HepG2 (cell line): Measurements from ENCODE around the gene PNPLA2. TPM values are rescaled to one million over a fixed set of nuclear protein-coding genes. Genes with fewer than 3 reads are reported as not detected.

ENCODE experiments used
- ESRRA ChIP-seq: sonication (generic); formaldehyde crosslinking; IDR thresholded peaks from 2 replicates; pipeline ENCODE4 v1.5.1; 2020; ENCODE audit warnings: mild to moderate bottlenecking, low read depth, missing genetic modification reagents
- GABPA ChIP-seq, 2 experiments: IDR thresholded peaks; 2 replicates each; pipeline ENCODE4 v1.6.1; 2011 to 2016; ENCODE audit warnings: low read depth in 2 of 2, low read length in 1 of 2, missing biosample characterization in 1 of 2, missing genetic modification characterization in 1 of 2
- HNRNPL ChIP-seq: fragments of 200-400 bp; formaldehyde crosslinking; IDR thresholded peaks from 2 replicates; pipeline ENCODE4 v1.6.1; 2017; ENCODE audit warnings: mild to moderate bottlenecking, low read depth, low read length
- MED8 ChIP-seq: sonication (generic); formaldehyde crosslinking; IDR thresholded peaks from 2 replicates; pipeline ENCODE4 v1.8.1; 2023; ENCODE audit warnings: mild to moderate bottlenecking, missing genetic modification reagents; ENCODE audit not compliant: insufficient replicate concordance
- MEIS1 ChIP-seq: sonication (generic); formaldehyde crosslinking; IDR thresholded peaks from 2 replicates; pipeline ENCODE4 v1.9.0; 2021; ENCODE audit warnings: mild to moderate bottlenecking, missing genetic modification reagents, moderate library complexity, borderline replicate concordance
- MIER3 ChIP-seq: IDR thresholded peaks from 2 replicates; pipeline ENCODE4 v1.6.1; 2016; ENCODE audit warnings: missing compliant biosample characterization, borderline replicate concordance
- TAF1 ChIP-seq: sonication (generic); formaldehyde crosslinking; IDR thresholded peaks from 2 replicates; pipeline ENCODE4 v1.4.0; 2020; ENCODE audit warnings: missing genetic modification reagents
- THAP7 ChIP-seq: sonication (generic); formaldehyde crosslinking; IDR thresholded peaks from 2 replicates; pipeline ENCODE4 v1.8.1; 2023; ENCODE audit warnings: mild to moderate bottlenecking, missing genetic modification reagents
- ZBTB38 ChIP-seq: sonication (generic); formaldehyde crosslinking; IDR thresholded peaks from 2 replicates; pipeline ENCODE4 v1.5.1; 2020; ENCODE audit warnings: mild to moderate bottlenecking, missing genetic modification reagents
- ZFAT ChIP-seq: sonication (generic); formaldehyde crosslinking; conservative IDR thresholded peaks from 2 replicates; pipeline ENCODE4 v1.8.1; 2023; ENCODE audit warnings: missing genetic modification reagents, inconsistent platforms
- ZFP90 ChIP-seq: sonication (generic); formaldehyde crosslinking; IDR thresholded peaks from 2 replicates; pipeline ENCODE4 v1.8.0; 2022; ENCODE audit warnings: missing genetic modification reagents, mild to moderate bottlenecking, inconsistent platforms, borderline replicate concordance
- ZNF768 ChIP-seq: sonication (generic); formaldehyde crosslinking; IDR thresholded peaks from 2 replicates; pipeline ENCODE4 v1.4.0; 2020; ENCODE audit warnings: missing genetic modification reagents
- polyA plus RNA-seq, 8 experiments: library from polyadenylated mRNA; depleted of rRNA in 3 of 8; stranded (reverse) in 7 of 8; unstranded in 1 of 8; fragments of >200 nt; fragmentation: Illumina TruSeq in 4 of 8; extraction: Trizol in 4 of 8; gene quantifications; 2 replicates each; pipeline versions ENCODE4 v1.2.1 to v1.2.3, GENCODE V29; 2011 to 2016; ENCODE audit warnings: low read depth in 4 of 8, missing spikeins in 1 of 8, mixed read lengths in 1 of 8; ENCODE audit not compliant: insufficient read depth in 1 of 8
- total RNA-seq, 5 experiments: library from RNA; depleted of rRNA; stranded (reverse); fragments of >200 nt; fragmentation: Illumina TruSeq; extraction: Trizol; gene quantifications; 2 replicates each; pipeline ENCODE4 v1.2.3, GENCODE V29; 2016; ENCODE audit warnings: low read depth in 1 of 5
- TF ChIP-seq, protein P1 (sequence below): sonication (generic); formaldehyde crosslinking; IDR thresholded peaks from 2 replicates; pipeline ENCODE4 v1.5.0; 2020; ENCODE audit warnings: mild to moderate bottlenecking, missing genetic modification reagents, borderline replicate concordance
- TF ChIP-seq, protein P2 (sequence below): sonication (generic); formaldehyde crosslinking; IDR thresholded peaks from 2 replicates; pipeline ENCODE4 v1.8.1; 2023; ENCODE audit warnings: mild to moderate bottlenecking, missing genetic modification reagents
- TF ChIP-seq, protein P3 (sequence below): sonication (generic); formaldehyde crosslinking; IDR thresholded peaks from 2 replicates; pipeline ENCODE4 v1.5.1; 2020; ENCODE audit warnings: mild to moderate bottlenecking, missing genetic modification reagents

The PNPLA2 gene
- total and polyA plus RNA-seq, 2 of the 13 experiments (the other 11 are each of a cell fraction or from before 2014, with no cell fraction given) = 10.5 to 43.2 TPM

DNA sequence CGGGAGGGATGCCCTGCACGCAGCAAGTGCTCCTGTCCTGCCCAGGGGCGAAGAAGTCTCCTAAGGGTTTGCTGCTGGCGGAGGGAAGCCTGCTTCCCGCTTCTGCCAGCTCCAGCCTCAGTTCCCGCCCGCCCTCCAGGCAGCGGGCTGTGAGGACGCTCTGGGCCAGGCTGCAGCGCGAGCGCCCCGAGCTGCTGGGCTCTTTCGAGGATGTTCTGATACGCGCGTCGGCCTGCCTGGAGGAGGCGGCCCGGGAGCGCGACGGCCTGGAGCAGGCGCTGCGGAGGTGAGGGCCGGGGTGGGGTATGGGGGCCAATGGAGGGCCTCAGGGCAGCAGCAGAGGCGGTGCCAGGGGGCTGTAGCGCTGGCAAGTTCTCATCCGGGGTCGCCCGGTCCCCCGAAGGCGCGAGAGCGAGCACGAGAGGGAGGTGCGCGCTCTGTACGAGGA is 11.2 kb downstream of the PNPLA2 start (continued):
- TF ChIP-seq, protein P1, sequence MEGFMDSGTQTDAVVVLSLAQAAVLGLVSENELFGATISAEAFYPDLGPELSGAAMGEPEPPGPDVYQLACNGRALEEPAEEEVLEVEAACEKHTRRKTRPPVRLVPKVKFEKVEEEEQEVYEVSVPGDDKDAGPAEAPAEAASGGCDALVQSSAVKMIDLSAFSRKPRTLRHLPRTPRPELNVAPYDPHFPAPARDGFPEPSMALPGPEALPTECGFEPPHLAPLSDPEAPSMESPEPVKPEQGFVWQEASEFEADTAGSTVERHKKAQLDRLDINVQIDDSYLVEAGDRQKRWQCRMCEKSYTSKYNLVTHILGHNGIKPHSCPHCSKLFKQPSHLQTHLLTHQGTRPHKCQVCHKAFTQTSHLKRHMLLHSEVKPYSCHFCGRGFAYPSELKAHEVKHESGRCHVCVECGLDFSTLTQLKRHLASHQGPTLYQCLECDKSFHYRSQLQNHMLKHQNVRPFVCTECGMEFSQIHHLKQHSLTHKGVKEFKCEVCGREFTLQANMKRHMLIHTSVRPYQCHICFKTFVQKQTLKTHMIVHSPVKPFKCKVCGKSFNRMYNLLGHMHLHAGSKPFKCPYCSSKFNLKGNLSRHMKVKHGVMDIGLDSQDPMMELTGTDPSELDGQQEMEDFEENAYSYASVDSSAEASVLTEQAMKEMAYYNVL (CRISPR knock-in tag) = 0 out of 2 replicates have a peak, but pooled peaks have one; percentile 34
- TF ChIP-seq HNRNPL (peak; percentile 7; the same call in 1 of the 2 replicates), MED8 (CRISPR knock-in tag) (peak; percentile 34), ZBTB38 (CRISPR knock-in tag) (peak; percentile 82; the same call in 1 of the 2 replicates), ESRRA (CRISPR knock-in tag) (0 out of 2 replicates have a peak, but pooled peaks have one; percentile 23), ZFAT (CRISPR knock-in tag) (no peak), GABPA (IDR thresholded peaks at IDR 0.05; ENCODE audit: low read depth, low read length) (no peak), GABPA (CRISPR knock-in tag; IDR thresholded peaks at IDR 0.05; ENCODE audit: low read depth) (no peak), MIER3 (no peak), ZFP90 (CRISPR knock-in tag) (no peak), THAP7 (CRISPR knock-in tag) (no peak), ZNF768 (CRISPR knock-in tag) (0 out of 2 replicates have a peak, but pooled peaks have one; percentile 8), TAF1 (CRISPR knock-in tag) (no peak; the same call in 1 of the 2 replicates), MEIS1 (peak; percentile 49; the same call in 1 of the 2 replicates)
- TF ChIP-seq, protein P2, sequence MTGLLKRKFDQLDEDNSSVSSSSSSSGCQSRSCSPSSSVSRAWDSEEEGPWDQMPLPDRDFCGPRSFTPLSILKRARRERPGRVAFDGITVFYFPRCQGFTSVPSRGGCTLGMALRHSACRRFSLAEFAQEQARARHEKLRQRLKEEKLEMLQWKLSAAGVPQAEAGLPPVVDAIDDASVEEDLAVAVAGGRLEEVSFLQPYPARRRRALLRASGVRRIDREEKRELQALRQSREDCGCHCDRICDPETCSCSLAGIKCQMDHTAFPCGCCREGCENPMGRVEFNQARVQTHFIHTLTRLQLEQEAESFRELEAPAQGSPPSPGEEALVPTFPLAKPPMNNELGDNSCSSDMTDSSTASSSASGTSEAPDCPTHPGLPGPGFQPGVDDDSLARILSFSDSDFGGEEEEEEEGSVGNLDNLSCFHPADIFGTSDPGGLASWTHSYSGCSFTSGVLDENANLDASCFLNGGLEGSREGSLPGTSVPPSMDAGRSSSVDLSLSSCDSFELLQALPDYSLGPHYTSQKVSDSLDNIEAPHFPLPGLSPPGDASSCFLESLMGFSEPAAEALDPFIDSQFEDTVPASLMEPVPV (CRISPR knock-in tag) = 0 out of 2 replicates have a peak, but pooled peaks have one; percentile 20
- TF ChIP-seq, protein P3, sequence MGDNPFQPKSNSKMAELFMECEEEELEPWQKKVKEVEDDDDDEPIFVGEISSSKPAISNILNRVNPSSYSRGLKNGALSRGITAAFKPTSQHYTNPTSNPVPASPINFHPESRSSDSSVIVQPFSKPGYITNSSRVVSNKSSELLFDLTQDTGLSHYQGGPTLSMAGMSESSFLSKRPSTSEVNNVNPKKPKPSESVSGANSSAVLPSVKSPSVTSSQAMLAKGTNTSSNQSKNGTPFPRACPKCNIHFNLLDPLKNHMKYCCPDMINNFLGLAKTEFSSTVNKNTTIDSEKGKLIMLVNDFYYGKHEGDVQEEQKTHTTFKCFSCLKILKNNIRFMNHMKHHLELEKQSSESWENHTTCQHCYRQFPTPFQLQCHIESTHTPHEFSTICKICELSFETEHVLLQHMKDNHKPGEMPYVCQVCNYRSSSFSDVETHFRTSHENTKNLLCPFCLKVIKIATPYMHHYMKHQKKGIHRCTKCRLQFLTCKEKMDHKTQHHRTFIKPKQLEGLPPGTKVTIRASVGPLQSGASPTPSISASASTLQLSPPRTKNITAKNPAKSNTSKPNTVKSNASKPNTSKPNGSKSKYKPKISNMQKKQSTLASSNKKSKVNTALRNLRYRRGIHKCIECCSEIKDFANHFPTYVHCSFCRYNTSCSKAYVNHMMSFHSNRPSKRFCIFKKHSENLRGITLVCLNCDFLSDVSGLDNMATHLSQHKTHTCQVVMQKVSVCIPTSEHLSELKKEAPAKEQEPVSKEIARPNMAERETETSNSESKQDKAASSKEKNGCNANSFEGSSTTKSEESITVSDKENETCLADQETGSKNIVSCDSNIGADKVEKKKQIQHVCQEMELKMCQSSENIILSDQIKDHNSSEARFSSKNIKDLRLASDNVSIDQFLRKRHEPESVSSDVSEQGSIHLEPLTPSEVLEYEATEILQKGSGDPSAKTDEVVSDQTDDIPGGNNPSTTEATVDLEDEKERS (CRISPR knock-in tag) = no peak
